HAP-1 (cell line): ENCODE measurements around the gene HELZ2.

Experiments
- DNase-seq, 2 experiments: peaks; one replicate each; pipeline ENCODE4 v3.0.0-alpha.2; 2016 to 2020; ENCODE audit warnings: low spot score in 2 of 2
- H3K27me3 ChIP-seq: fragments of 250-450 bp; sonication (Bioruptor Pico); 2 replicates; pipeline ENCODE4 v1.5.1; 2020; ENCODE audit warnings: low read depth, mild to moderate bottlenecking, moderate library complexity
- H3K36me3 ChIP-seq: fragments of 250-450 bp; sonication (Bioruptor Pico); replicated peaks from 2 replicates; pipeline ENCODE4 v1.5.1; 2020; ENCODE audit warnings: mild to moderate bottlenecking
- H3K4me1 ChIP-seq: fragments of 250-450 bp; sonication (Bioruptor Pico); 2 replicates; pipeline ENCODE4 v1.5.1; 2020; ENCODE audit warnings: mild to moderate bottlenecking
- H3K4me3 ChIP-seq: fragments of 250-450 bp; sonication (Bioruptor Pico); 2 replicates; pipeline ENCODE4 v1.5.1; 2020; ENCODE audit warnings: mild to moderate bottlenecking, moderate library complexity
- H3K9me3 ChIP-seq: fragments of 250-450 bp; sonication (Bioruptor Pico); 2 replicates; pipeline ENCODE4 v1.5.1; 2020; ENCODE audit warnings: mild to moderate bottlenecking, moderate library complexity
- in situ Hi-C: fragments of 300-500 bp; cut with MboI; formaldehyde crosslinking; loops from 3 replicates; pipeline ENCODE4 v1.14.3; 2020; ENCODE audit warnings: low sequenced_read_pairs, inconsistent platforms, mixed read lengths

The HELZ2 gene

GRCh38 chr20:63533871-63534393 is 40.1 kb downstream of the HELZ2 start:
- Histone ChIP-seq H3K27me3 (no peaks in the 10 kb centered on the region), H3K36me3 (no peaks in the 10 kb centered on the region), H3K9me3 (no peaks in the 10 kb centered on the region), H3K4me1 (no peaks in the 10 kb centered on the region), H3K4me3 (no peak overlapping the region)
- in situ Hi-C loops: no loop called here
- no peak for DNase-seq

GRCh38 chr20:63533388-63533787 is 40.7 kb downstream of the HELZ2 start:
- in situ Hi-C loops: no loop called here

DNA sequence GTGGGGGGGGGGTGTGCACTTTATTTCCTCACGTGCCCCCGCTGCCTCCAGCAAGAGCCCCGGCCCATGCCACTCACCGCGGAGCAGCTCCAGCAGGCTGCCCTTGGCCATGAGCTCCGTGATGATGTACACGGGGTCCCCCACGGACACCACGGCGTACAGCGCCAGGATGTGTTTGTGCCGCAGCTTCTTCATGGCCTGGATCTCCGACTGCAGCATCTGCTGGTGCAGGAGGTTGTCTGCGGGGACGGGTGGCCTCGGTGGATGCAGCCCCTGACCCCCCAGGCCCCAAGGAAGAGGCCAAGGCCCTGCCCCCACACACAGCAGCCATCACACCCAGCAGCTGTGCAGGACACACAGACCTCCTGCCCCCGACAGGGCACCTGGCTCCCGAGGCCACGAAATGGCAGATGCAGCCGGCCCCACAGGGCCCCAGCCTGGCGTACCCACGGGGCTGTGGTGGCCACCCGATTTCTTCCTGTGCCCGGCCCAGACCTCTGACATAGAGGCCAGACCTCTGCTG is 41.5 kb downstream of the HELZ2 start:
- in situ Hi-C loops: no loop called here
- no peaks in the 10 kb centered on the region; the same call in 1 of the 2 replicates for H3K27me3 ChIP-seq
- DNase-seq: no peak
- H3K9me3 ChIP-seq: no peaks in the 10 kb centered on the region
- no peak overlapping the region for H3K4me3 ChIP-seq
- H3K4me1 ChIP-seq: no peaks in the 10 kb centered on the region
- no peaks in the 10 kb centered on the region for H3K36me3 ChIP-seq

More at GRCh38 chr20:63533388-63533787, 40.7 kb downstream of the HELZ2 start:
- Histone ChIP-seq H3K4me1 (no peaks in the 10 kb centered on the region), H3K36me3 (no peaks in the 10 kb centered on the region), H3K9me3 (no peaks in the 10 kb centered on the region), H3K4me3 (no peak overlapping the region), H3K27me3 (no peaks in the 10 kb centered on the region)
- no peak for DNase-seq

DNA sequence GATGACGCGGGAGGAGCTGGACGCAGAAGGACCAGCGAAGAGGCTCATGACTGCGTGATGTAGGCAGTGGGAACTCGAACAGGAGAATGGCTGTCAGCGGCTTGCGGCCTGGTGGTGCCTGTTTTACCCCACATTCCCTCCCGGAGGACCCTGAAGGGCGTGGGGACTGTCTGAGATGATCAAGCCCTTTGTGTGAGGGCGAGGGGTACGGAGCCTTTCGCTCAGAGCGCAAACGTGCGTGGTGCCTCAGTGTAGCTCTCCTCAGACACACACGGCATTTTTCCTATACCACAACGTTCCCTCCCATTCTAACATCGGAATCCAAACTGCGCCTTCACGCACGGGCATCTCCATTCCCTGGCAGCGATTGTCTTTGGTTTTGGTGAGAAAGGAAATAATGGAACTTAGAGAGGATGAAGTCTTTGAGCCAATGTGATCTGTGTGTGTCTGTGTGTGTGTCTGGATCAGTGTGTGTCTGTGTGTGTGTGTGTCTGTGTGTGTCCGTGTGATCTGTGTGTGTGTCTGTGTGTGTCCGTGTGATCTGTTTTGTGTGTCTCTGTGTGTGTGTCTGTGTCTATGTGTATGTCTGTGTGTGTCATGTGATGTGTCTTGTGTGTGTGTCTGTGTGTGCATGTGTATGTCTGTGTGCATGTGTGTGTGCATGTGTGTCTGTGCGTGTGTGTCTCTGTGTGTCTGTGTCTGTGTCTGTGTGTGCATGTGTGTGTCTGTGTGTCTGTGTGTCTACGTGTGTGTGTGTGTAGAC is 42.2 kb downstream of the HELZ2 start:
- Histone ChIP-seq H3K4me1 (no peaks in the 10 kb centered on the region), H3K27me3 (no peaks in the 10 kb centered on the region; the same call in 1 of the 2 replicates), H3K4me3 (no peak overlapping the region), H3K9me3 (no peaks in the 10 kb centered on the region), H3K36me3 (no peaks in the 10 kb centered on the region)
- no peak for DNase-seq
- in situ Hi-C loops: no loop called here

DNA sequence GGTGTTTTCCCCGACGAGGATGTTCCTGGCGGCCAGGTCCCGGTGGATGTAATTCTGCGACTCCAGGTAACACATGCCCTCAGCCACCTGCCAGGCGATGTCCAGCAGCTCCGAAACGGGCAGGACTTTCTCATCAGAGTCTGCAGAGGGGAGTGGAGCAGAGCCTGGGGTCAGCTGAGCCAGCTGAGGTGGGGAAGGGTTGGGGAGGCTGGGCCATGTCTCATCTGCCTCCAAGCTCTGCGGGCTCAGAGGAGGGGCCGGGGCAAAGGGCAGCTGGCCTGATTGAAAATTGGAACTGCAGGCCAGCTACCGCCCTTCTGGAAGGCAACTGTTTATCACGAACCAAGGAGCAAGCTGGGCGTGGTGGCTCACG is 43.3 kb downstream of the HELZ2 start:
- no peaks in the 10 kb centered on the region for H3K9me3 ChIP-seq
- H3K4me1 ChIP-seq: no peaks in the 10 kb centered on the region
- H3K4me3 ChIP-seq: no peak overlapping the region
- in situ Hi-C loops: no loop called here
- H3K36me3 ChIP-seq: no peaks in the 10 kb centered on the region
- no peak for DNase-seq
- H3K27me3 ChIP-seq: peaks cover 2% of the 10 kb centered on the region; the same call in 1 of the 2 replicates

DNA sequence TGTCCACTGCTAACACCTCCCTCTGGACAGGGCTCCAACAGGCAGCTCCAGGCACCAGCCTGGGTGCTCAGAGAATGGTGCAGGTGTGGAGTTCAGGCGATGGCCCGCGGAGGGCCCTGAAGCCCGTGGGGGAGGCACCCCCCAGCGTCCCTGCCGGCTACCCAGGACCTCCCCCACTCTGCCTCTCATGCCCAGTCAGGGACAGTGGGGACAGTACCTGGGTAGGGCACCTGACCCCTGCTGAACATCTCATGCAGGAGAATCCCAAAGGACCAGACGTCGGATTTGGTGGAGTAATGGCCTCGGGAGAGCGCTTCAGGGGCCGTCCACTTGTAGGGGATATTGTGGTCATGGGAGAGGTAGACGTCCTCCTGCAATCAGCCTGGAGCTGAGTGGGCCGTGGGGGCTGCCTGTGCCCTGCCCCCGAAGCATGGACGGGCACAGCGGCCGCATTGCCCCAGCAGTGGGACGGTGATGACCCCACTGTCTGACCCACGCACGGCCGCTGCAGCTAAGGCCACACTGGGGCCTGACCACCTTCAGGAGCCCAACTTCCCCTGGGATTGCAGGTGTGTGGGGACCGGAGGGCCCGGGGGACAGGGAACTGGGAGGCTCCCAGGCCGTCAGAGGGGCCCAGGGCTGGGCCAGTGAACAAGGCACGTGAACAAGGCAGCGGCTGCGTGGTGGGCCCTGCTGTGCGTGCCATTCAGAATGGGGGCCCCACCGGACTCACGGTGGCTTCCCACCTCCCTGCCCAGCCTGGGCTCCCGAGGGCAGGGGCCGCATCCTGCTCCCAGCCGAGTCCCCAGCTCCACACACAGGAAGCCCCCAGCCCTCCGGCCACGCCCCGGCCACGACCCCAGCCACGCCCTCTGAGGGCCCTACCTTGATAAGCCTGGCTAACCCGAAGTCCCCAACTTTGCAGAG is 43.9 kb downstream of the HELZ2 start:
- no peak for DNase-seq
- in situ Hi-C loops: no loop called here
- Histone ChIP-seq H3K9me3 (no peaks in the 10 kb centered on the region), H3K4me1 (no peaks in the 10 kb centered on the region), H3K4me3 (no peak overlapping the region), H3K27me3 (peaks cover 2% of the 10 kb centered on the region; the same call in 1 of the 2 replicates), H3K36me3 (no peaks in the 10 kb centered on the region)

DNA sequence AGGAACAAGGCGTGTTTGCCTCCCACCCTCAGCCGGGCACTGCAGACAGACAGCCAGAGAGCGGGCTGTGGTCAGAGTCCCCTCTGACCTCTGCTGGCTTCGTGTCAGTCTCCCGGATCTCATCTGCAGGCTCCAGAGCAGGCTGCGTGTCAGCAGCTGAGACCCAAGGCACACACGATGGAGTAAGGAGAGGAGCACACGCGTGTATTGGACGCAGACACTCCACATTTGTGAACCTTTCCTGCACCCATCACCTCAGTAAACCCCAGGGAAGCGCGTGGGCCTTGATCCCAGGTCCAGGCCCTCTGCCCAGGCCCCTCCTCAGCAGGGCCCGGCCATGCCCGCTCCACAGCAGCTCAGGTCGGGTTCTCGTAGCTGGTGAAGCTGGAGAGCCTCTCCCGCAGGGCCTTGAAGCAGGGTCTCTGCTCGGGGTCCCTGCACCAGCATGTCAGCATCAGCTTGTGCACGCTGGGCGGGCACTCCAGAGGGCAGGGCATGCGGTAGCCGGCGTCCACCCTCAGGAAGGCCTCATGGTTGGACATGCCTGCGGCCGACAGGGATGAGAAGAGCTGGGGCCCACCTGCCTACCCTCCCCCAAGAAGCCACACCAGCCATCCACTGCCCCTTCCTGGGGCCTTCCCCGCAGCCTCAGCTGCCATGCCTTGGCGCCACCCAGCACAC is 44.7 kb downstream of the HELZ2 start:
- H3K27me3 ChIP-seq: peaks cover 2% of the 10 kb centered on the region; the same call in 1 of the 2 replicates
- H3K4me3 ChIP-seq: no peak overlapping the region
- in situ Hi-C loops: no loop called here
- no peak for DNase-seq
- H3K9me3 ChIP-seq: no peaks in the 10 kb centered on the region
- H3K4me1 ChIP-seq: 0 out of 2 replicates have a peak, but pooled peaks cover 3% of the 10 kb centered on the region
- no peaks in the 10 kb centered on the region for H3K36me3 ChIP-seq

DNA sequence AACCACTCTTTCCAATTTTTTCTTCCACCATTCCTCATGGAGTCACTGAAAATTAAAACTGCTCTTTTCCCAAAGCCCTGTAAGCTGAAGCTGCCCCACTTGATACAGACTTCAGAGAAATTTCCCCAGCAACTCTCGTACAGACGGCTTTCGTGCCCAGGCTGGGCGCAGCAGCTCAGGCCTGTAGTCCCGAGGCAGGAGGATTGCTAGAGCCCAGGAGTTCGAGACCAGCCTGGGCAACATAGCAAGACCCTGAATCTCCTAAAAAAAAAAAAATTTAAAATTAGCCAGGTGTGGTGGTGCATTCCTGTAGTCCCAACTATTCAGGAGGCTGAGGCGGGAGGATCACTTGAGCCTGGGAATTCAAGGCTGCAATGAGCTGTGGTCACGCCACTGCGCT is 46.9 kb downstream of the HELZ2 start:
- Histone ChIP-seq H3K4me3 (no peak overlapping the region), H3K36me3 (peaks cover 15% of the 10 kb centered on the region), H3K4me1 (peaks cover 7% of the 10 kb centered on the region; the same call in 1 of the 2 replicates), H3K27me3 (peaks cover 2% of the 10 kb centered on the region; the same call in 1 of the 2 replicates), H3K9me3 (peaks cover 3% of the 10 kb centered on the region; the same call in 1 of the 2 replicates)
- DNase-seq: no peak
- in situ Hi-C loops: no loop called here

GRCh38 chr20:63525971-63526370 is 48.1 kb downstream of the HELZ2 start:
- no peak overlapping the region for H3K4me3 ChIP-seq
- in situ Hi-C loops: no loop called here
- no peak for DNase-seq

GRCh38 chr20:63525185-63525584 is 48.9 kb downstream of the HELZ2 start:
- Histone ChIP-seq H3K9me3 (peaks cover 3% of the 10 kb centered on the region; the same call in 1 of the 2 replicates), H3K27me3 (peaks cover 2% of the 10 kb centered on the region; the same call in 1 of the 2 replicates), H3K4me1 (peaks cover 7% of the 10 kb centered on the region; the same call in 1 of the 2 replicates), H3K36me3 (peaks cover 25% of the 10 kb centered on the region), H3K4me3 (no peak overlapping the region)
- no peak for DNase-seq
- in situ Hi-C loops: no loop called here

More at GRCh38 chr20:63525971-63526370, 48.1 kb downstream of the HELZ2 start:
- H3K36me3 ChIP-seq: peaks cover 25% of the 10 kb centered on the region
- H3K9me3 ChIP-seq: peaks cover 3% of the 10 kb centered on the region; the same call in 1 of the 2 replicates
- H3K27me3 ChIP-seq: peaks cover 2% of the 10 kb centered on the region; the same call in 1 of the 2 replicates
- peaks cover 7% of the 10 kb centered on the region; the same call in 1 of the 2 replicates for H3K4me1 ChIP-seq
